WTC11 (cell line): ENCODE data around the gene SPAG8. TPM values are rescaled to one million over a fixed set of nuclear protein-coding genes. Genes with fewer than 3 reads are reported as not detected.

ENCODE experiments used
- ATAC-seq: fragments of 200-7000 bp; cut with Tn5 transposase; 2 replicates; pipeline ENCODE4 v1.10.0; 2021; ENCODE audit warnings: mild to moderate bottlenecking, moderate library complexity
- CTCF ChIA-PET: fragments of 300-600 bp; sonication (Branson Sonifier 250); formaldehyde crosslinking; loops from one replicate; lab custom pipeline; 2021; ENCODE audit warnings: antibody characterized with exemption; lab: Charles Lee
- POLR2A ChIA-PET: fragments of 350-600 bp; sonication (Branson Sonifier 250); formaldehyde crosslinking; loops from one replicate; lab custom pipeline; 2021; ENCODE audit warnings: antibody characterized with exemption; lab: Charles Lee
- DNase-seq: peaks from one replicate; pipeline ENCODE4 v3.0.0; 2021; ENCODE audit warnings: low spot score
- H3K27ac Mint-ChIP-seq: 2 replicates; pipeline ENCODE4 v1.8.0; 2021; ENCODE audit warnings: mixed read lengths
- H3K27me3 Mint-ChIP-seq: 2 replicates; pipeline ENCODE4 v1.8.0; 2021; ENCODE audit warnings: low read depth, mild to moderate bottlenecking, moderate library complexity, mixed read lengths
- H3K36me3 Mint-ChIP-seq: 2 replicates; pipeline ENCODE4 v1.8.0; 2021; ENCODE audit warnings: mixed read lengths
- H3K4me1 Mint-ChIP-seq: 2 replicates; pipeline ENCODE4 v1.8.0; 2022; ENCODE audit warnings: mixed read lengths
- H3K4me3 Mint-ChIP-seq: 2 replicates; pipeline ENCODE4 v1.8.0; 2021; ENCODE audit warnings: mild to moderate bottlenecking, moderate library complexity, mixed read lengths
- H3K9me3 Mint-ChIP-seq: 2 replicates; pipeline ENCODE4 v1.8.0; 2021; ENCODE audit warnings: mixed read lengths
- ELF4 ChIP-seq: sonication (generic); formaldehyde crosslinking; IDR thresholded peaks from 2 replicates; pipeline ENCODE4 v1.8.1; 2022; ENCODE audit warnings: low read depth, mild to moderate bottlenecking, moderate library complexity, missing genetic modification reagents
- FOXK1 ChIP-seq: sonication (generic); formaldehyde crosslinking; IDR thresholded peaks from 2 replicates; pipeline ENCODE4 v1.8.0; 2022; ENCODE audit warnings: mild to moderate bottlenecking, moderate library complexity, missing genetic modification reagents
- FOXP1 ChIP-seq: sonication (generic); formaldehyde crosslinking; IDR thresholded peaks from 2 replicates; pipeline ENCODE4 v1.8.0; 2022; ENCODE audit warnings: missing genetic modification reagents, mild to moderate bottlenecking, moderate library complexity, borderline replicate concordance
- GABPB1 ChIP-seq: sonication (generic); formaldehyde crosslinking; IDR thresholded peaks from 2 replicates; pipeline ENCODE4 v1.8.1; 2023; ENCODE audit warnings: mild to moderate bottlenecking, missing genetic modification reagents
- MXD4 ChIP-seq: fragments of 250-450 bp; sonication (Bioruptor Pico); IDR thresholded peaks from 2 replicates; pipeline ENCODE4 v1.8.0; 2021; ENCODE audit warnings: mild to moderate bottlenecking, moderate library complexity, borderline replicate concordance
- MYBL2 ChIP-seq: sonication (generic); formaldehyde crosslinking; IDR thresholded peaks from 2 replicates; pipeline ENCODE4 v1.8.1; 2023; ENCODE audit warnings: mild to moderate bottlenecking, moderate library complexity, missing genetic modification reagents
- SMAD4 ChIP-seq: sonication (generic); formaldehyde crosslinking; IDR thresholded peaks from 2 replicates; pipeline ENCODE4 v1.8.0; 2022; ENCODE audit warnings: mild to moderate bottlenecking, missing genetic modification reagents
- TP53 ChIP-seq: sonication (generic); formaldehyde crosslinking; IDR thresholded peaks from 2 replicates; pipeline ENCODE4 v1.8.1; 2023; ENCODE audit warnings: mild to moderate bottlenecking, missing genetic modification reagents
- ZNF138 ChIP-seq: sonication (generic); formaldehyde crosslinking; conservative IDR thresholded peaks from 2 replicates; pipeline ENCODE4 v1.8.1; 2022; ENCODE audit warnings: mild to moderate bottlenecking, moderate library complexity, missing genetic modification reagents
- total RNA-seq: library from RNA; stranded (reverse); gene quantifications from 3 replicates; pipeline ENCODE4 v1.2.3, GENCODE V29; 2021
- TF ChIP-seq, protein P1 (sequence below): sonication (generic); formaldehyde crosslinking; conservative IDR thresholded peaks from 2 replicates; pipeline ENCODE4 v1.8.1; 2023; ENCODE audit warnings: mild to moderate bottlenecking, low read depth, missing genetic modification reagents, moderate library complexity
- TF ChIP-seq, protein P2 (sequence below): sonication (generic); formaldehyde crosslinking; IDR thresholded peaks from 2 replicates; pipeline ENCODE4 v1.8.0; 2022; ENCODE audit warnings: mild to moderate bottlenecking, missing genetic modification reagents
- TF ChIP-seq, protein P3 (sequence below): sonication (generic); formaldehyde crosslinking; IDR thresholded peaks from 2 replicates; pipeline ENCODE4 v1.8.1; 2022; ENCODE audit warnings: mild to moderate bottlenecking, moderate library complexity, missing genetic modification reagents
- TF ChIP-seq, protein P4 (sequence below): fragments of 250-450 bp; sonication (Bioruptor Pico); IDR thresholded peaks from 2 replicates; pipeline ENCODE4 v1.9.0; 2021; ENCODE audit warnings: moderate library complexity, mild to moderate bottlenecking, inconsistent platforms, borderline replicate concordance
- TF ChIP-seq, protein P5 (sequence below): sonication (generic); formaldehyde crosslinking; IDR thresholded peaks from 2 replicates; pipeline ENCODE4 v1.8.1; 2023; ENCODE audit warnings: mild to moderate bottlenecking, missing genetic modification reagents
- TF ChIP-seq, protein P6 (sequence below): sonication (generic); formaldehyde crosslinking; IDR thresholded peaks from 2 replicates; pipeline ENCODE4 v1.8.0; 2022; ENCODE audit warnings: mild to moderate bottlenecking, missing genetic modification reagents

SPAG8 gene
- total RNA-seq, 1 experiment from 2014 or later: 0.72 TPM

DNA sequence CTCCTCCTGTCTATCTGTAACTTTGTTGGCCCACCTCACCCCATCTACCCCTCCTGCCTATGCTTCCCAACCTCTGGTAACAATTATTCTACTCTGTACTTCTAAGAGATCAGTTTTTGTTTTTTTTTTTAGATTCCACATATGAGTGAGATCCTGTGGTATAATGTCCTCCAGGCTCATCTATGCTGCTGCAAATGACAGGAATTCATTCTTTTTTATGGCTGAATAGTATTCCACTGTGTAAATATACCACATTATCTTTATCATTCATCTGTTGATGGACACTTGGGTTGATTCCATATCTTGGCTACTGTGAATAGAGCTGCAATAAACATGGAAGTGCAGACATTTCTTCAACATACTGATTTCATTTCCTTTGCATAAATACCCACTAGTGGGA is 28.6 kb downstream of the SPAG8 start (continued):
- TF ChIP-seq, protein P1, sequence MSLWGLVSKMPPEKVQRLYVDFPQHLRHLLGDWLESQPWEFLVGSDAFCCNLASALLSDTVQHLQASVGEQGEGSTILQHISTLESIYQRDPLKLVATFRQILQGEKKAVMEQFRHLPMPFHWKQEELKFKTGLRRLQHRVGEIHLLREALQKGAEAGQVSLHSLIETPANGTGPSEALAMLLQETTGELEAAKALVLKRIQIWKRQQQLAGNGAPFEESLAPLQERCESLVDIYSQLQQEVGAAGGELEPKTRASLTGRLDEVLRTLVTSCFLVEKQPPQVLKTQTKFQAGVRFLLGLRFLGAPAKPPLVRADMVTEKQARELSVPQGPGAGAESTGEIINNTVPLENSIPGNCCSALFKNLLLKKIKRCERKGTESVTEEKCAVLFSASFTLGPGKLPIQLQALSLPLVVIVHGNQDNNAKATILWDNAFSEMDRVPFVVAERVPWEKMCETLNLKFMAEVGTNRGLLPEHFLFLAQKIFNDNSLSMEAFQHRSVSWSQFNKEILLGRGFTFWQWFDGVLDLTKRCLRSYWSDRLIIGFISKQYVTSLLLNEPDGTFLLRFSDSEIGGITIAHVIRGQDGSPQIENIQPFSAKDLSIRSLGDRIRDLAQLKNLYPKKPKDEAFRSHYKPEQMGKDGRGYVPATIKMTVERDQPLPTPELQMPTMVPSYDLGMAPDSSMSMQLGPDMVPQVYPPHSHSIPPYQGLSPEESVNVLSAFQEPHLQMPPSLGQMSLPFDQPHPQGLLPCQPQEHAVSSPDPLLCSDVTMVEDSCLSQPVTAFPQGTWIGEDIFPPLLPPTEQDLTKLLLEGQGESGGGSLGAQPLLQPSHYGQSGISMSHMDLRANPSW (CRISPR knock-in tag): no peak
- TF ChIP-seq TP53: no peak
- no peak for TF ChIP-seq FOXP1 (CRISPR knock-in tag)
- no peak for TF ChIP-seq FOXK1 (CRISPR knock-in tag)

DNA sequence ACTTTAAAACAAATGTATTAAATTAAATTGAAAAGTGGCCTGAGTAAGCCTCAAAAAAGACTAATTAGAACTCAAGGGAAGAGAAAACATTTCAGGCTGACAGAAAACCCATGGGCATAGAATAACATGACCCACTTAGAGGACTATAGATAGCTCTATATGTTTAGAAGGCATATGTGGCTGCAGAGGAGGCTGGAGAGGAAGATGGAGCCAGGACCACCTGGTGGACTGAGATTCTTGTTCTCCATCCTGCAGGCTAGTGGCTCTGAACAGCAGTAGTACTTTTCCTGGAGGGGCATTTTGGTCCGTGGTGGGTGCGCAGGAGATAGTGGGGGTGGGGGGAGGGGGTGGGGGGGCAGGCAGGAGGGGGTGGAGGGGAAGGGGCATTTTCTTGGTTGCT is 31.0 kb downstream of the SPAG8 start:
- Mint-ChIP-seq H3K27me3 (no peaks in the 10 kb centered on the region), H3K4me1 (peaks cover 2% of the 10 kb centered on the region), H3K27ac (no peak overlapping the region), H3K4me3 (no peak overlapping the region), H3K9me3 (peaks cover 5% of the 10 kb centered on the region), H3K36me3 (peaks cover 15% of the 10 kb centered on the region)
- CTCF ChIA-PET: interaction anchor here (0.7 to 2.8 kb wide), 2 partner anchors 9 to 18 kb away, joined by 3 to 11 read pairs; no protein-coding TSS in a partner anchor
- TF ChIP-seq, protein P2, sequence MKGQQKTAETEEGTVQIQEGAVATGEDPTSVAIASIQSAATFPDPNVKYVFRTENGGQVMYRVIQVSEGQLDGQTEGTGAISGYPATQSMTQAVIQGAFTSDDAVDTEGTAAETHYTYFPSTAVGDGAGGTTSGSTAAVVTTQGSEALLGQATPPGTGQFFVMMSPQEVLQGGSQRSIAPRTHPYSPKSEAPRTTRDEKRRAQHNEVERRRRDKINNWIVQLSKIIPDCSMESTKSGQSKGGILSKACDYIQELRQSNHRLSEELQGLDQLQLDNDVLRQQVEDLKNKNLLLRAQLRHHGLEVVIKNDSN: no peak
- no peak for TF ChIP-seq MYBL2 (CRISPR knock-in tag)
- no peak for TF ChIP-seq GABPB1 (CRISPR knock-in tag)
- no peak for TF ChIP-seq ZNF138 (CRISPR knock-in tag)
- TF ChIP-seq, protein P3, sequence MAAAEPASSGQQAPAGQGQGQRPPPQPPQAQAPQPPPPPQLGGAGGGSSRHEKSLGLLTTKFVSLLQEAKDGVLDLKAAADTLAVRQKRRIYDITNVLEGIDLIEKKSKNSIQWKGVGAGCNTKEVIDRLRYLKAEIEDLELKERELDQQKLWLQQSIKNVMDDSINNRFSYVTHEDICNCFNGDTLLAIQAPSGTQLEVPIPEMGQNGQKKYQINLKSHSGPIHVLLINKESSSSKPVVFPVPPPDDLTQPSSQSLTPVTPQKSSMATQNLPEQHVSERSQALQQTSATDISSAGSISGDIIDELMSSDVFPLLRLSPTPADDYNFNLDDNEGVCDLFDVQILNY (CRISPR knock-in tag): no peak
- TF ChIP-seq ELF4: no peak
- TF ChIP-seq, protein P4, sequence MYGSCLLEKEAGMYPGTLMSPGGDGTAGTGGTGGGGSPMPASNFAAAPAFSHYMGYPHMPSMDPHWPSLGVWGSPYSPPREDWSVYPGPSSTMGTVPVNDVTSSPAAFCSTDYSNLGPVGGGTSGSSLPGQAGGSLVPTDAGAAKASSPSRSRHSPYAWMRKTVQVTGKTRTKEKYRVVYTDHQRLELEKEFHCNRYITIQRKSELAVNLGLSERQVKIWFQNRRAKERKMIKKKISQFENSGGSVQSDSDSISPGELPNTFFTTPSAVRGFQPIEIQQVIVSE: no peak
- TF ChIP-seq MXD4 (CRISPR knock-in tag): no peak
- TF ChIP-seq, protein P5, sequence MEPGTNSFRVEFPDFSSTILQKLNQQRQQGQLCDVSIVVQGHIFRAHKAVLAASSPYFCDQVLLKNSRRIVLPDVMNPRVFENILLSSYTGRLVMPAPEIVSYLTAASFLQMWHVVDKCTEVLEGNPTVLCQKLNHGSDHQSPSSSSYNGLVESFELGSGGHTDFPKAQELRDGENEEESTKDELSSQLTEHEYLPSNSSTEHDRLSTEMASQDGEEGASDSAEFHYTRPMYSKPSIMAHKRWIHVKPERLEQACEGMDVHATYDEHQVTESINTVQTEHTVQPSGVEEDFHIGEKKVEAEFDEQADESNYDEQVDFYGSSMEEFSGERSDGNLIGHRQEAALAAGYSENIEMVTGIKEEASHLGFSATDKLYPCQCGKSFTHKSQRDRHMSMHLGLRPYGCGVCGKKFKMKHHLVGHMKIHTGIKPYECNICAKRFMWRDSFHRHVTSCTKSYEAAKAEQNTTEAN (CRISPR knock-in tag): no peak
- POLR2A ChIA-PET: no interaction called here
- no peak for DNase-seq
- no peak for ATAC-seq

DNA sequence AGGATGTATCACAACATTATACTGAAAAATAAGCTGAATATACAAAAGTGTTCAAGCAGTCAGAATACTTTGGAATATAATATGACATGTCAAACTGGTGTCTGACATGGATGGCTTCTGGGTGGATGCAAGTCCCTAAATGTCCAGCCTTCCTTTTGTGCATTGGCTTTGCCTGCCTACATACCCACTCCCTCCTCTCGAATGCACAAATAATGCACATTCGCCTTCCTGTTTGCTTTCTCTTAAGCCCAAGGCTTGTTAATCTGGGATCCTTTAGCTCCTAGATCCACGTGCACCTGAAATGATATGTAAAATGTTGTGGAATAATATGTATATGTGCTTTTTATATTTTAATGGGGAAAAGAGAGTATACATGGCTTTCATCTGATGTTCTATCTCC is 33.6 kb downstream of the SPAG8 start:
- Mint-ChIP-seq H3K27me3 (no peaks in the 10 kb centered on the region), H3K36me3 (peaks cover 9% of the 10 kb centered on the region), H3K9me3 (peaks cover 4% of the 10 kb centered on the region), H3K4me3 (no peak overlapping the region), H3K4me1 (peaks cover 18% of the 10 kb centered on the region), H3K27ac (no peak overlapping the region)
- no peak for DNase-seq
- no peak for TF ChIP-seq SMAD4
- TF ChIP-seq, protein P6, sequence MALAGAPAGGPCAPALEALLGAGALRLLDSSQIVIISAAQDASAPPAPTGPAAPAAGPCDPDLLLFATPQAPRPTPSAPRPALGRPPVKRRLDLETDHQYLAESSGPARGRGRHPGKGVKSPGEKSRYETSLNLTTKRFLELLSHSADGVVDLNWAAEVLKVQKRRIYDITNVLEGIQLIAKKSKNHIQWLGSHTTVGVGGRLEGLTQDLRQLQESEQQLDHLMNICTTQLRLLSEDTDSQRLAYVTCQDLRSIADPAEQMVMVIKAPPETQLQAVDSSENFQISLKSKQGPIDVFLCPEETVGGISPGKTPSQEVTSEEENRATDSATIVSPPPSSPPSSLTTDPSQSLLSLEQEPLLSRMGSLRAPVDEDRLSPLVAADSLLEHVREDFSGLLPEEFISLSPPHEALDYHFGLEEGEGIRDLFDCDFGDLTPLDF (CRISPR knock-in tag): no peak
- no peak for ATAC-seq
- ChIA-PET POLR2A (no interaction called here), CTCF (interaction anchor here (0.8 to 1.2 kb wide), 5 partner anchors 12 to 176 kb away, joined by 3 to 6 read pairs (median 4); partner anchors contain the start of gene HINT2)
